Mesenchymal stem cell (in vitro differentiated cells and primary cell): Measurements from ENCODE around the gene ZIM2.

Source experiments
- DNase-seq: peaks from one replicate; pipeline ENCODE4 v3.0.0-alpha.2; 2013
- H2AFZ ChIP-seq: one replicate; pipeline ENCODE4 v1.6.1; 2013; ENCODE audit warnings: low read depth, mild to moderate bottlenecking, control low read depth, inconsistent platforms, low read length, moderate library complexity
- H2AK5ac ChIP-seq: 2 replicates; pipeline ENCODE4 v1.6.1; 2013; ENCODE audit warnings: low read length, moderate library complexity, mild to moderate bottlenecking, inconsistent platforms; ENCODE audit not compliant: severe bottlenecking
- H2BK120ac ChIP-seq: one replicate; pipeline ENCODE4 v1.6.1; 2013; ENCODE audit warnings: low read depth, mild to moderate bottlenecking, inconsistent platforms, low read length, moderate library complexity
- H2BK12ac ChIP-seq, 2 experiments: one replicate each; pipeline ENCODE4 v1.6.1; 2013; ENCODE audit warnings: inconsistent platforms in 2 of 2, low read length in 2 of 2, mild to moderate bottlenecking in 2 of 2, moderate library complexity in 2 of 2, control low read depth in 1 of 2
- H2BK15ac ChIP-seq: one replicate; pipeline ENCODE4 v1.6.1; 2013; ENCODE audit warnings: mild to moderate bottlenecking, low read depth, inconsistent platforms; ENCODE audit not compliant: poor library complexity, severe bottlenecking
- H2BK5ac ChIP-seq: 2 replicates; pipeline ENCODE4 v1.6.1; 2013; ENCODE audit warnings: low read depth, mild to moderate bottlenecking, low read length, control low read depth, inconsistent platforms; ENCODE audit not compliant: poor library complexity, severe bottlenecking
- H3K14ac ChIP-seq, 2 experiments: one replicate each; pipeline ENCODE4 v1.6.1; 2013; ENCODE audit warnings: inconsistent platforms in 2 of 2, low read length in 2 of 2, control low read depth in 1 of 2, mild to moderate bottlenecking in 1 of 2, moderate library complexity in 1 of 2
- H3K18ac ChIP-seq, 2 experiments: one replicate each; pipeline ENCODE4 v1.6.1; 2013; ENCODE audit warnings: inconsistent platforms in 2 of 2, low read length in 2 of 2, control low read depth in 1 of 2, low read depth in 1 of 2, mild to moderate bottlenecking in 1 of 2
- H3K23ac ChIP-seq, 2 experiments: one replicate each; pipeline ENCODE4 v1.6.1; 2013; ENCODE audit warnings: inconsistent platforms in 2 of 2, low read length in 2 of 2, mild to moderate bottlenecking in 2 of 2, moderate library complexity in 2 of 2, control low read depth in 1 of 2
- H3K27ac ChIP-seq: 2 replicates; pipeline ENCODE4 v1.5.1; 2013; ENCODE audit warnings: mild to moderate bottlenecking, moderate library complexity, low read length, control low read depth, inconsistent platforms; ENCODE audit not compliant: poor library complexity, severe bottlenecking
- H3K27me3 ChIP-seq, 2 experiments: 2 replicates each; pipeline versions ENCODE4 v1.6.1 to v1.7.0; 2013; ENCODE audit warnings: low read length in 2 of 2, mild to moderate bottlenecking in 2 of 2, moderate library complexity in 2 of 2, control low read depth in 1 of 2, inconsistent platforms in 1 of 2; ENCODE audit not compliant: control insufficient read depth in 1 of 2, insufficient read depth in 1 of 2
- H3K36me3 ChIP-seq, 2 experiments: 2 replicates each; pipeline versions ENCODE4 v1.6.1 to v1.7.0; 2013; ENCODE audit warnings: low read length in 2 of 2, control low read depth in 1 of 2, inconsistent platforms in 1 of 2, low read depth in 1 of 2, mild to moderate bottlenecking in 1 of 2; ENCODE audit not compliant: insufficient read depth in 2 of 2, control insufficient read depth in 1 of 2
- H3K4ac ChIP-seq, 2 experiments: one replicate each; pipeline ENCODE4 v1.6.1; 2013; ENCODE audit warnings: inconsistent platforms in 2 of 2, low read length in 2 of 2, mild to moderate bottlenecking in 2 of 2, moderate library complexity in 2 of 2, control low read depth in 1 of 2, low read depth in 1 of 2
- H3K4me1 ChIP-seq: 2 replicates; pipeline ENCODE4 v1.6.1; 2013; ENCODE audit warnings: low read depth, low read length, control low read depth; ENCODE audit not compliant: control insufficient read depth, insufficient read depth
- H3K4me2 ChIP-seq: 2 replicates; pipeline ENCODE4 v1.6.1; 2013; ENCODE audit warnings: low read length, mild to moderate bottlenecking, inconsistent platforms; ENCODE audit not compliant: poor library complexity, severe bottlenecking
- H3K4me3 ChIP-seq, 2 experiments: 2 replicates each; pipeline versions ENCODE4 v1.5.1 to v1.7.0; 2013; ENCODE audit warnings: low read length in 2 of 2, mild to moderate bottlenecking in 2 of 2, control low read depth in 1 of 2, low read depth in 1 of 2; ENCODE audit not compliant: insufficient read depth in 1 of 2
- H3K79me1 ChIP-seq: replicated peaks from 2 replicates; pipeline ENCODE4 v1.6.1; 2013; ENCODE audit warnings: mild to moderate bottlenecking, control low read depth, low read length, inconsistent platforms; ENCODE audit not compliant: poor library complexity, severe bottlenecking
- H3K9ac ChIP-seq: 2 replicates; pipeline ENCODE4 v1.7.0; 2013; ENCODE audit warnings: mild to moderate bottlenecking, low read length, moderate library complexity
- H3K9me3 ChIP-seq: 2 replicates; pipeline ENCODE4 v1.7.0; 2013; ENCODE audit warnings: mild to moderate bottlenecking, low read length; ENCODE audit not compliant: control insufficient read depth
- H4K8ac ChIP-seq: one replicate; pipeline ENCODE4 v1.6.1; 2013; ENCODE audit warnings: inconsistent platforms, mild to moderate bottlenecking, low read length, moderate library complexity
- H4K91ac ChIP-seq: one replicate; pipeline ENCODE4 v1.6.1; 2013; ENCODE audit warnings: mild to moderate bottlenecking, low read length, inconsistent platforms
- WGBS: methylation state at CpG from one replicate; pipeline ENCODE4 v1.1.7; 2013; ENCODE audit warnings: mixed read lengths; 5-methylcytosine and 5-hydroxymethylcytosine counted together

Gene ZIM2

DNA sequence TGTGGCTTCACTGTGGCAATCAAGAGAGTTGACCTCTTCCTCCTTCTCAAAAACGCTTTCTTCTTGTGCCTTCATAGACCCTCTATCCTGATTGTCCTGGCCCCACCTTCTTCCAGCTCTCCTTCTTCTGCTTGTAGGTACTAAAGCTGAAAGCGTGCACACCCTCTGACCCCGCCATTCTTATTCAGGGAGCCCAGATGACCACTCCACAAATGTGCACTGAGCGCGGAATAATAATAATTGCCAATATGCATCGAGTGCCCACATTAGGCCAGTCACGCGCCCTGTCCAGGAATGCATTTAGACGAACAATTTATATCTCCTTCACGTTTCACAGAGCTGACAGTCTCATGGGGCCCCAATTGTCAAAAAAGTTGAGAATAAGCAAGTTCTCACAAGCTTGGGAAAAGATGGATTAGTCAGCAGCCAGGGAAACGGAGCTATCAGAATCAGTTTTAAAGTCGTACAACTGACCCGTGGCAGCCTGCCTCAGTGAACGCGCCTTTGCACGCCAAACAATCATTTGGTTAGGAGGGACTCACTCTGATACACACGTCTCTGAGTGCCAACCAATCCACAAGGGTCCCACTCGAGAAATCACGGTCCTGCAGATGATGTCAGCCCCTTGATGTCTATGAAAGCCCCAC, 36.7 kb upstream of the ZIM2 start:
- no peak overlapping the region for H3K9ac ChIP-seq
- no peak overlapping the region for H3K4me3 ChIP-seq
- no peaks in the 10 kb centered on the region for H3K79me1 ChIP-seq
- H2BK12ac ChIP-seq, result no peak overlapping the region
- H2BK120ac ChIP-seq, result no peak overlapping the region
- no peak for DNase-seq
- no peak overlapping the region for H3K14ac ChIP-seq
- H3K27me3 ChIP-seq, result no peaks in the 10 kb centered on the region
- H3K18ac ChIP-seq, result no peak overlapping the region
- H3K27ac ChIP-seq, result no peak overlapping the region
- no peak overlapping the region for H4K8ac ChIP-seq
- H3K9me3 ChIP-seq, result peaks cover 24% of the 10 kb centered on the region
- no peaks in the 10 kb centered on the region for H3K36me3 ChIP-seq
- H3K23ac ChIP-seq, result no peak overlapping the region
- no peak overlapping the region for H2BK15ac ChIP-seq
- no peak overlapping the region for H3K4me2 ChIP-seq
- no peak overlapping the region for H2AFZ ChIP-seq
- WGBS, result 68% methylated on average over 19 of the region's 19 CpGs
- H3K4ac ChIP-seq, result no peak overlapping the region
- no peak overlapping the region for H4K91ac ChIP-seq
- no peak overlapping the region for H2BK5ac ChIP-seq
- H2AK5ac ChIP-seq, result no peak overlapping the region
- H3K4me1 ChIP-seq, result no peaks in the 10 kb centered on the region

DNA sequence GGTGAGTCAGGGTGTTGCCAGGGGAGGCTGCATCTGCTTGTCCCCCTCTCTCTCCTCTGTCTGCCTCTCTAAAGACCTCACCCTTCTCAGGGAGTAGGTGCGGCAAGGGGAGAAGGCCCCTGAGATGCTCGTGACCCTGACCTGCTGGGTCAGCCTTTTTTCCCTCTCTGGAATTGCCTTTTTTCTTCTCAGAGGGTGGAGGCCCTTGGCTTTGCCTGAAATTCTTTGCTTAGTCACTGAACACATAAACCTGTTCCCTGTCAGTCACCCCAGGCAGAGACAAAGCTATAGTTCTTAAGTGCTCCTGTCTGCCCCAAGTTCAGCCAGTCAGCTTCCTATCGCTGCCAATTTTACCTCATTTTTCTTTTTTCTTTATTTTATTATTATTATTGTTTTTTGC, 35.2 kb upstream of the ZIM2 start:
- no peak overlapping the region for H2BK120ac ChIP-seq
- no peak overlapping the region for H3K4me2 ChIP-seq
- H4K8ac ChIP-seq, result no peak overlapping the region
- no peaks in the 10 kb centered on the region for H3K79me1 ChIP-seq
- no peak for DNase-seq
- no peaks in the 10 kb centered on the region for H3K36me3 ChIP-seq
- no peak overlapping the region for H2AFZ ChIP-seq
- no peak overlapping the region for H2BK12ac ChIP-seq
- H2BK5ac ChIP-seq, result no peak overlapping the region
- no peak overlapping the region for H3K23ac ChIP-seq
- H3K18ac ChIP-seq, result no peak overlapping the region
- no peak overlapping the region for H3K4ac ChIP-seq
- peaks cover 26% of the 10 kb centered on the region for H3K9me3 ChIP-seq
- no peak overlapping the region for H3K14ac ChIP-seq
- no peak overlapping the region for H3K27ac ChIP-seq
- no peaks in the 10 kb centered on the region for H3K4me1 ChIP-seq
- H2BK15ac ChIP-seq, result no peak overlapping the region
- 66% methylated on average over 2 of the region's 3 CpGs for WGBS
- no peak overlapping the region for H3K9ac ChIP-seq
- H2AK5ac ChIP-seq, result no peak overlapping the region
- H3K27me3 ChIP-seq, result no peaks in the 10 kb centered on the region
- no peak overlapping the region for H3K4me3 ChIP-seq
- H4K91ac ChIP-seq, result no peak overlapping the region

DNA sequence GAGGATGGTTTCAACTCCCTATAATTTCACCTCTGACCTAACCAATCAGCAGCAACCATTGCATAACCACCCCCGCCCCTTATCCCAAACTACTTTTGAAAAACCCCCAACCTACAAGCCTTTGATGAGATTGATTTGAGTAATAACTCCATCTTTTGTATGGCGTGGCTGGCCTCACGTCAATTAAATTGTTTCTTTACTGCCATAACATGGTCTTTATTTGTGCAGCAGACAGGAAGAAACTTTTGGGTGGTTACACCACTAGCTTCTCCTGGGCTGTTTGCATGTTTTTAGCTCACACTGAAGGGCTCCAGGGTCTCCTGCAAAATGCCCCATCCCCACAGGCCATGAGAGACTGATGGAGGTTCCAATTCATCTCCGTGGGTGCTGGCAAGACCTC, 34.0 kb upstream of the ZIM2 start:
- H4K91ac ChIP-seq, result no peak overlapping the region
- H2AFZ ChIP-seq, result no peak overlapping the region
- H3K4me3 ChIP-seq, result no peak overlapping the region
- H3K27me3 ChIP-seq, result no peaks in the 10 kb centered on the region
- H2BK15ac ChIP-seq, result no peak overlapping the region
- no peaks in the 10 kb centered on the region for H3K79me1 ChIP-seq
- H3K9ac ChIP-seq, result no peak overlapping the region
- no peak overlapping the region for H3K14ac ChIP-seq
- no peak overlapping the region for H4K8ac ChIP-seq
- peaks cover 29% of the 10 kb centered on the region for H3K9me3 ChIP-seq
- H2BK12ac ChIP-seq, result no peak overlapping the region
- no peak overlapping the region for H2BK120ac ChIP-seq
- no peak for DNase-seq
- 63% methylated on average over 4 of the region's 4 CpGs for WGBS
- H3K27ac ChIP-seq, result no peak overlapping the region
- no peak overlapping the region for H3K18ac ChIP-seq
- no peak overlapping the region for H3K23ac ChIP-seq
- no peak overlapping the region for H3K4me2 ChIP-seq
- H2BK5ac ChIP-seq, result no peak overlapping the region
- no peak overlapping the region for H2AK5ac ChIP-seq
- no peaks in the 10 kb centered on the region for H3K4me1 ChIP-seq
- H3K36me3 ChIP-seq, result no peaks in the 10 kb centered on the region
- no peak overlapping the region for H3K4ac ChIP-seq

DNA sequence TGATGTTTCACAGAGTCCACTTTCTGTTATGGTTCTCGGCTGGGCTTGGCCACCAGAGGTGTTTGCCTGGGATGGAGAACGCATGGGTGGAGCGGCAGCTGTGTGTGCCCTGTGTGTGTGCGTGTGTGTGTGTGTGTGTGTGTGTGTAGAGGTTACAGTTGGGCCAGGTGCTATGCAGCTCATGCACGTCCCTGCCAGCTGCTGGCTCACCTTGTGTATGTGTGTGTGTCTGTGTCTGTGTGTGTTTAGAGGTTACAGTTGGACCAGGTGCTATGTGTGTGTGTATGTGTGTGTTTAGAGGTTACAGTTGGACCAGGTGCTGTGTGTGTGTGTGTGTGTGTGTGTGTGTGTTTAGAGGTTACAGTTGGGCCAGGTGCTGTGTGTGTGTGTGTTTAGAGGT, 33.0 kb upstream of the ZIM2 start:
- H2AK5ac ChIP-seq, result no peak overlapping the region
- H3K79me1 ChIP-seq, result no peaks in the 10 kb centered on the region
- no peak overlapping the region for H3K27ac ChIP-seq
- H2AFZ ChIP-seq, result no peak overlapping the region
- H2BK15ac ChIP-seq, result no peak overlapping the region
- H3K4me1 ChIP-seq, result no peaks in the 10 kb centered on the region
- no peak overlapping the region for H2BK5ac ChIP-seq
- H4K91ac ChIP-seq, result no peak overlapping the region
- no peak overlapping the region for H3K18ac ChIP-seq
- no peaks in the 10 kb centered on the region for H3K36me3 ChIP-seq
- H2BK12ac ChIP-seq, result no peak overlapping the region
- H3K23ac ChIP-seq, result no peak overlapping the region
- no peaks in the 10 kb centered on the region for H3K27me3 ChIP-seq
- no peak overlapping the region for H3K4me2 ChIP-seq
- H3K4ac ChIP-seq, result no peak overlapping the region
- H2BK120ac ChIP-seq, result no peak overlapping the region
- H3K9ac ChIP-seq, result no peak overlapping the region
- DNase-seq, result no peak
- H3K9me3 ChIP-seq, result peaks cover 29% of the 10 kb centered on the region
- WGBS, result 57% methylated on average over 5 of the region's 5 CpGs
- no peak overlapping the region for H3K4me3 ChIP-seq
- H3K14ac ChIP-seq, result no peak overlapping the region
- H4K8ac ChIP-seq, result no peak overlapping the region
